ENCODE data around the gene SNX7.

The SNX7 gene

GRCh38 chr1:98661544-98662355 is at the start of gene SNX7:
SNX7 (plus strand) TSS chr1:98661721; CDS start chr1:98661732, 11 bp downstream.
- DNase-seq (ENCODE audit: low spot score) = peak; percentile 88

GRCh38 chr1:98637316-98637715 is 24.2 kb upstream of the SNX7 start:
- DNase-seq (ENCODE audit: low spot score) = no peak

- no peak for DNase-seq (ENCODE audit: low spot score)
Observed at GRCh38 chr1:98638185-98638584, 23.3 kb upstream of the SNX7 start.

- no peak for DNase-seq (ENCODE audit: low spot score)
Observed at GRCh38 chr1:98644510-98644909, 17.0 kb upstream of the SNX7 start.

GRCh38 chr1:98651116-98651632 is 10.3 kb upstream of the SNX7 start:
- no peak for DNase-seq (ENCODE audit: low spot score)

GRCh38 chr1:98653123-98653522 is 8.4 kb upstream of the SNX7 start:
- DNase-seq (ENCODE audit: low spot score) = no peak

- no peak for DNase-seq (ENCODE audit: low spot score)
Observed at GRCh38 chr1:98659879-98660278, 1.6 kb upstream of the SNX7 start.

- no peak for DNase-seq (ENCODE audit: low spot score)
Observed at GRCh38 chr1:98660940-98661543, 479 bp upstream of the SNX7 start.

GRCh38 chr1:98662356-98662670 is 792 bp downstream of the SNX7 start:
- no peak for DNase-seq (ENCODE audit: low spot score)

- no peak for DNase-seq (ENCODE audit: low spot score)
Observed at GRCh38 chr1:98668733-98669132, 7.2 kb downstream of the SNX7 start.

GRCh38 chr1:98669355-98670296 is 8.1 kb downstream of the SNX7 start:
- DNase-seq (ENCODE audit: low spot score) = no peak

GRCh38 chr1:98672189-98672588 is 10.7 kb downstream of the SNX7 start:
- no peak for DNase-seq (ENCODE audit: low spot score)

- no peak for DNase-seq (ENCODE audit: low spot score)
Observed at GRCh38 chr1:98674075-98674781, 12.7 kb downstream of the SNX7 start.

- DNase-seq (ENCODE audit: low spot score) = no peak
Observed at GRCh38 chr1:98675282-98675681, 13.8 kb downstream of the SNX7 start.

GRCh38 chr1:98677288-98677687 is 15.8 kb downstream of the SNX7 start:
- DNase-seq (ENCODE audit: low spot score) = no peak

- DNase-seq (ENCODE audit: low spot score) = no peak
Observed at GRCh38 chr1:98681812-98682211, 20.3 kb downstream of the SNX7 start.

GRCh38 chr1:98688110-98688739 is 26.7 kb downstream of the SNX7 start:
- no peak for DNase-seq (ENCODE audit: low spot score)

GRCh38 chr1:98690576-98690975 is 29.1 kb downstream of the SNX7 start:
- DNase-seq (ENCODE audit: low spot score) = no peak

GRCh38 chr1:98692482-98692881 is 31.0 kb downstream of the SNX7 start:
- no peak for DNase-seq (ENCODE audit: low spot score)

- no peak for DNase-seq (ENCODE audit: low spot score)
Observed at GRCh38 chr1:98693385-98693784, 31.9 kb downstream of the SNX7 start.

- no peak for DNase-seq (ENCODE audit: low spot score)
Observed at GRCh38 chr1:98696077-98696476, 34.6 kb downstream of the SNX7 start.

All from left forelimb (tissue), 1 donor.